A673 (cell line): ENCODE measurements around the gene DPYSL5. TPM values are rescaled to one million over a fixed set of nuclear protein-coding genes. Genes with fewer than 3 reads are reported as not detected.

Experiments used
- BruUV-seq: library from RNA; stranded (reverse); fragments of 400-500 nt; replicated peaks from 2 replicates; lab custom pipeline; 2021; lab: Mats Ljungman, UMichigan
- CTCF ChIA-PET: fragments of 300-600 bp; sonication (Branson Sonifier 250); formaldehyde crosslinking; loops from one replicate; lab custom pipeline; 2022; ENCODE audit warnings: antibody characterized with exemption; lab: Charles Lee
- POLR2A ChIA-PET: fragments of 300-600 bp; sonication (Branson Sonifier 250); formaldehyde crosslinking; loops from one replicate; lab custom pipeline; 2022; ENCODE audit warnings: antibody characterized with exemption; ENCODE audit not compliant: low non-redundant PET; lab: Charles Lee
- DNase-seq: peaks from one replicate; pipeline ENCODE4 v3.0.0-alpha.2; 2015; ENCODE audit warnings: low spot score
- H3K27ac ChIP-seq: fragments of 200-600 bp; sonication (generic); 2 replicates; pipeline ENCODE4 v1.5.1; 2016; ENCODE audit warnings: mixed run types, low read depth, mild to moderate bottlenecking, mixed read lengths, antibody characterized with exemption, low read length; ENCODE audit not compliant: poor library complexity, severe bottlenecking
- H3K27me3 ChIP-seq: fragments of 200-600 bp; sonication (generic); replicated peaks from 2 replicates; pipeline ENCODE4 v1.6.1; 2017; ENCODE audit warnings: mixed run types, low read depth, mild to moderate bottlenecking, mixed read lengths, antibody characterized with exemption, low read length; ENCODE audit not compliant: insufficient read depth, poor library complexity
- H3K36me3 ChIP-seq: fragments of 200-600 bp; sonication (generic); 2 replicates; pipeline ENCODE4 v1.6.1; 2016; ENCODE audit warnings: mixed run types, mild to moderate bottlenecking, mixed read lengths, antibody characterized with exemption, low read length; ENCODE audit not compliant: insufficient read depth, poor library complexity, severe bottlenecking
- H3K4me1 ChIP-seq: fragments of 200-600 bp; sonication (generic); 2 replicates; pipeline ENCODE4 v1.6.1; 2017; ENCODE audit warnings: mixed run types, mild to moderate bottlenecking, mixed read lengths, antibody characterized with exemption, low read length; ENCODE audit not compliant: insufficient read depth, poor library complexity, severe bottlenecking
- H3K4me3 ChIP-seq: fragments of 200-600 bp; sonication (generic); 2 replicates; pipeline ENCODE4 v1.5.1; 2016; ENCODE audit warnings: low read depth, mixed run types, mild to moderate bottlenecking, mixed read lengths, low read length; ENCODE audit not compliant: poor library complexity, severe bottlenecking
- H3K9me3 ChIP-seq: fragments of 200-600 bp; sonication (generic); 2 replicates; pipeline ENCODE4 v1.6.1; 2016; ENCODE audit warnings: mixed run types, low read depth, mild to moderate bottlenecking, mixed read lengths, antibody characterized with exemption, low read length; ENCODE audit not compliant: poor library complexity, severe bottlenecking
- EZH2 ChIP-seq: fragments of 200-600 bp; sonication (generic); IDR thresholded peaks from 2 replicates; pipeline ENCODE4 v1.6.1; 2017; ENCODE audit warnings: borderline replicate concordance, low read depth, mild to moderate bottlenecking, mixed read lengths, antibody characterized with exemption, low read length; ENCODE audit not compliant: poor library complexity, severe bottlenecking
- intact Hi-C: fragments of 100-400 bp; cut with micrococcal nuclease; formaldehyde crosslinking; loops from one replicate; pipeline ENCODE4 v1.10.0; 2022; ENCODE audit not compliant: unreplicated experiment
- total RNA-seq: library from RNA; stranded (reverse); gene quantifications from 2 replicates; pipeline ENCODE4 v1.2.3, GENCODE V29; 2021
- TF ChIP-seq, protein P1 (sequence below): fragments of 300-800, 200-600 bp; sonication (generic); conservative IDR thresholded peaks from 2 replicates; pipeline ENCODE4 v1.5.1; 2017; ENCODE audit warnings: low read depth, mild to moderate bottlenecking, antibody characterized with exemption, low read length, moderate library complexity, mixed read lengths

Gene DPYSL5
- total RNA-seq, 1 experiment from 2014 or later: 110 TPM

DNA sequence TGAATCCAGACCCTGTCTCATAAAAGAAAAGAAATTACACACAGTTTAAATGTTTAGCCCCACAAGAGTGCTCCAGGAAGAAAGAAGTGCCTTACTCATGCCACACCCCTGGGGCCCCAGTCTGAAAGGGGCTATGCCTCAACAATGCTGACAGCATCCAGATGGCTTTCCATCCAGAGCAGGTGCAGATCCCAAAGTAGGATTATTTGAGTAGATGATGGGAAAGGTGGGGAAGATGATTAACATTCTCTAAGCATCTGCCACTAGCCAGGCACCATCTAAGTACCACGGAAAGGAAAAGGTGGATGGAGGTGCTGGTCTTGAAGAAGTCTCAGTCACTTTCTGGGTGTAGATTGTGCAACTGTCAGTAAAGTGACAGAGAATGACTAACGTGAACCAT lies 16.3 kb downstream of the DPYSL5 start:
- BruUV-seq: no TSS peak
- Histone ChIP-seq H3K4me3 (no peak overlapping the region), H3K4me1 (peaks cover 3% of the 10 kb centered on the region), H3K36me3 (peaks cover 10% of the 10 kb centered on the region), H3K27me3 (no peaks in the 10 kb centered on the region), H3K9me3 (no peaks in the 10 kb centered on the region), H3K27ac (no peak overlapping the region)
- intact Hi-C loops: no loop called here
- CTCF ChIA-PET: no interaction called here
- POLR2A ChIA-PET: no interaction called here
- TF ChIP-seq, protein P1, sequence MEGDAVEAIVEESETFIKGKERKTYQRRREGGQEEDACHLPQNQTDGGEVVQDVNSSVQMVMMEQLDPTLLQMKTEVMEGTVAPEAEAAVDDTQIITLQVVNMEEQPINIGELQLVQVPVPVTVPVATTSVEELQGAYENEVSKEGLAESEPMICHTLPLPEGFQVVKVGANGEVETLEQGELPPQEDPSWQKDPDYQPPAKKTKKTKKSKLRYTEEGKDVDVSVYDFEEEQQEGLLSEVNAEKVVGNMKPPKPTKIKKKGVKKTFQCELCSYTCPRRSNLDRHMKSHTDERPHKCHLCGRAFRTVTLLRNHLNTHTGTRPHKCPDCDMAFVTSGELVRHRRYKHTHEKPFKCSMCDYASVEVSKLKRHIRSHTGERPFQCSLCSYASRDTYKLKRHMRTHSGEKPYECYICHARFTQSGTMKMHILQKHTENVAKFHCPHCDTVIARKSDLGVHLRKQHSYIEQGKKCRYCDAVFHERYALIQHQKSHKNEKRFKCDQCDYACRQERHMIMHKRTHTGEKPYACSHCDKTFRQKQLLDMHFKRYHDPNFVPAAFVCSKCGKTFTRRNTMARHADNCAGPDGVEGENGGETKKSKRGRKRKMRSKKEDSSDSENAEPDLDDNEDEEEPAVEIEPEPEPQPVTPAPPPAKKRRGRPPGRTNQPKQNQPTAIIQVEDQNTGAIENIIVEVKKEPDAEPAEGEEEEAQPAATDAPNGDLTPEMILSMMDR: no peak
- no peak for TF ChIP-seq EZH2
- no peak for DNase-seq

DNA sequence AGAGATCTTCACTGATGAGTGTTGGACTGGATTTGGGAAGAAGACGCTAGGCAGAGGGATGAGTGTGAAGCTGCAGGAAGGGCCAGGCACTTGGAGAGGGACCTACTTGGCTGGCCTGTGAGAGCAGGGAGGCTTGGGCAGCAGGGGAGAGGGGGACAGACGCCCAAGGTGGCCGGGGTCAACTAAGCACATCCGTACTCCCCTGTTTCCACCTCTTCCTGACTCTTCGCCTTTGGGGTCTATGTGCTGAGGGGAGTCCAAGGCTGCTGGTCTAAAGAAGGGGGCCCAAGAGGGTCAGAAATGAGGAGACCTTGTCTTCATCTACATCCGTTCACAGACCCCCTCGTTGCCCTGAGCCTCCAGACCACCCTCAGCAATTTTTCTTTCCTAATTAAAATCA lies 16.7 kb downstream of the DPYSL5 start:
- Histone ChIP-seq H3K4me1 (peaks cover 3% of the 10 kb centered on the region), H3K36me3 (peaks cover 10% of the 10 kb centered on the region), H3K27me3 (no peaks in the 10 kb centered on the region), H3K9me3 (no peaks in the 10 kb centered on the region), H3K27ac (no peak overlapping the region), H3K4me3 (no peak overlapping the region)
- BruUV-seq: no TSS peak
- ChIA-PET POLR2A (no interaction called here), CTCF (no interaction called here)
- DNase-seq: no peak
- intact Hi-C loops: no loop called here
- TF ChIP-seq, protein P1: no peak
- no peak for TF ChIP-seq EZH2

DNA sequence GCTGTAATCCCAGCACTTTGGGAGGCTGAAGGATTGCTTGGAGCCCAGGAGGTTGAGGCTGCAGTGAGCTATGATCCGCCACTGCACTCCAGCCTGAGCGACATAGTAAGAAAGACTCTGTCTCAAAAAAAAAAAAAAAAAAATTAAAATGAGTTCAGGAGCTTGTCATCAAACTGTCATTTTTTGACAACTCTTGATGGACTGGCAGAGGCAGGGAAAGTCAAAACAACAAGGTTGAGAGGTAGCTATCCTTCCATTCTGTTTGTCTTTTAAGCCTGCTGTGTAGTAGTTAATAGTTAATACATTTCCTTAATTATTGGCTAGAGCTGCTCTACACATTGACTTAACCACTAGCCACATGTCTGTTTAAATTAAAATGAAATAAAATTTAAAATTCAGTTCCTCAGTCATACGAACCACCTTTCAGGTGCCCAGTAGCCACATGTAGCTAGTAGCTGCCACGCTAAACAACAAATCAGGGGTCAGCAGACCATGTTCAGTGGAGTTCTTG lies 22.7 kb downstream of the DPYSL5 start:
- no peaks in the 10 kb centered on the region for H3K9me3 ChIP-seq
- H3K36me3 ChIP-seq: peaks cover 3% of the 10 kb centered on the region
- POLR2A ChIA-PET: no interaction called here
- CTCF ChIA-PET: no interaction called here
- H3K27me3 ChIP-seq: no peaks in the 10 kb centered on the region
- intact Hi-C loops: no loop called here
- H3K4me3 ChIP-seq: no peak overlapping the region
- TF ChIP-seq EZH2: no peak
- TF ChIP-seq, protein P1: no peak
- no peak for DNase-seq
- no peak overlapping the region for H3K27ac ChIP-seq
- H3K4me1 ChIP-seq: peaks cover 11% of the 10 kb centered on the region
- BruUV-seq: no TSS peak
